ENCODE results near the gene LTBP2. TPM values are rescaled to one million over a fixed set of nuclear protein-coding genes. Genes with fewer than 3 reads are reported as not detected.

LTBP2 gene
- total and polyA plus RNA-seq, 2 of the 13 experiments (the other 11 are each of a cell fraction or from before 2014, with no cell fraction given): 0.20 to 0.41 TPM

DNA sequence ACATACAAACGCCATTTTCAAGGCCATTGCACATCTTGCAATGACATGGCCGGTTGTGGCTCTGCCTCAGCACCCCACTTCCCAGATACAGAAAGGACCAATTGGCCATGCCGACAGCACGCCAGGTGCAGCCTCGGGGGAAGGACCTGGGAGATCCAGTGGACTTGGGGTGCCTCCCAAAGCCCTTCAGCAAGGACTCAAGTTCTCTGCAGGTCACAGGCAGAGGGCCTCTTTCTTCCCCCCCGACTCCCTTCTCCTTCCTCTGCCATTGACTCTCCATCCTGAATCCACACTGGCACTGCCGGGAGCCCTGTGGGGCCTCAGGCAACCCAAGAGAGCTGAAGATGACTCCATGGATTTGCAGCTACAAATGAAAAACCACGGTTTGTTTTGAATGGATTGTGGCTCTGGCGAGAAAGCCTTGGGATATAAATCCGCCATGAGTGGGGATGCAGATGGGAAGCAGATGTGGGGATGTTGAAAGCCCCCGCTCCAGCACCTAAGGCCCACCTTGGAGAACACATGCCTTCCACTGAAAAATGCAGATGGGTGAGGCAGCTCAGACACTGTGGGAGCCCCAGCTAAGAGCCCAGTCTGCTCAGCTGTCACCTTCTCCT lies 35.1 kb upstream of the LTBP2 start:
- 45% methylated on average over 9 of the region's 11 CpGs for WGBS (ENCODE audit: low lambda C conversion rate)
- no peaks in the 10 kb centered on the region for H3K4me1 ChIP-seq (ENCODE audit: insufficient read depth, low read length)
- TF ChIP-seq CENPX (CRISPR knock-in tag; IDR thresholded peaks at IDR 0.05) (no peak), ZNF670 (CRISPR knock-in tag; IDR thresholded peaks at IDR 0.05; ENCODE audit: borderline replicate concordance) (no peak), ZFP1 (CRISPR knock-in tag; IDR thresholded peaks at IDR 0.05) (no peak), GFI1 (CRISPR knock-in tag; IDR thresholded peaks at IDR 0.05; ENCODE audit: borderline replicate concordance) (no peak), ZFP36 (IDR thresholded peaks at IDR 0.05; ENCODE audit: borderline replicate concordance, low read depth, low read length, partially characterized antibody) (no peak), NCOA2 (CRISPR knock-in tag; IDR thresholded peaks at IDR 0.05) (no peak), GLI4 (CRISPR knock-in tag; IDR thresholded peaks at IDR 0.05; ENCODE audit: borderline replicate concordance) (no peak), HMG20A (CRISPR knock-in tag; IDR thresholded peaks at IDR 0.05; ENCODE audit: borderline replicate concordance) (no peak), CHCHD3 (CRISPR knock-in tag; IDR thresholded peaks at IDR 0.05) (no peak), MAFF (IDR thresholded peaks at IDR 0.05; ENCODE audit: low read depth, low read length) (no peak), ZNF12 (CRISPR knock-in tag; IDR thresholded peaks at IDR 0.05) (no peak)
- TF ChIP-seq, protein P1, sequence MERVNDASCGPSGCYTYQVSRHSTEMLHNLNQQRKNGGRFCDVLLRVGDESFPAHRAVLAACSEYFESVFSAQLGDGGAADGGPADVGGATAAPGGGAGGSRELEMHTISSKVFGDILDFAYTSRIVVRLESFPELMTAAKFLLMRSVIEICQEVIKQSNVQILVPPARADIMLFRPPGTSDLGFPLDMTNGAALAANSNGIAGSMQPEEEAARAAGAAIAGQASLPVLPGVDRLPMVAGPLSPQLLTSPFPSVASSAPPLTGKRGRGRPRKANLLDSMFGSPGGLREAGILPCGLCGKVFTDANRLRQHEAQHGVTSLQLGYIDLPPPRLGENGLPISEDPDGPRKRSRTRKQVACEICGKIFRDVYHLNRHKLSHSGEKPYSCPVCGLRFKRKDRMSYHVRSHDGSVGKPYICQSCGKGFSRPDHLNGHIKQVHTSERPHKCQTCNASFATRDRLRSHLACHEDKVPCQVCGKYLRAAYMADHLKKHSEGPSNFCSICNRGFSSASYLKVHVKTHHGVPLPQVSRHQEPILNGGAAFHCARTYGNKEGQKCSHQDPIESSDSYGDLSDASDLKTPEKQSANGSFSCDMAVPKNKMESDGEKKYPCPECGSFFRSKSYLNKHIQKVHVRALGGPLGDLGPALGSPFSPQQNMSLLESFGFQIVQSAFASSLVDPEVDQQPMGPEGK (CRISPR knock-in tag; IDR thresholded peaks at IDR 0.05): no peak
- TF ChIP-seq, protein P2, sequence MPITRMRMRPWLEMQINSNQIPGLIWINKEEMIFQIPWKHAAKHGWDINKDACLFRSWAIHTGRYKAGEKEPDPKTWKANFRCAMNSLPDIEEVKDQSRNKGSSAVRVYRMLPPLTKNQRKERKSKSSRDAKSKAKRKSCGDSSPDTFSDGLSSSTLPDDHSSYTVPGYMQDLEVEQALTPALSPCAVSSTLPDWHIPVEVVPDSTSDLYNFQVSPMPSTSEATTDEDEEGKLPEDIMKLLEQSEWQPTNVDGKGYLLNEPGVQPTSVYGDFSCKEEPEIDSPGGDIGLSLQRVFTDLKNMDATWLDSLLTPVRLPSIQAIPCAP (CRISPR knock-in tag; IDR thresholded peaks at IDR 0.05; ENCODE audit: low read depth): no peak
- H3K4me2 ChIP-seq (ENCODE audit: low read depth, low read length): no peak overlapping the region
- no peaks in the 10 kb centered on the region; a peak in 2 of 5 replicates for H3K27me3 ChIP-seq (ENCODE audit: control insufficient read depth in 1 of 2, insufficient read depth in 2 of 2, low read length in 2 of 2)
- intact Hi-C loops (cut with micrococcal nuclease; ENCODE audit: unreplicated experiment) (no loop called here), in situ Hi-C loops (cut with HindIII; ENCODE audit: extremely low pct_ligation_motif_present, low pct_unique_long_range_greater_than_20kb) (no loop called here)
- no peak overlapping the region for H3K27ac ChIP-seq (ENCODE audit: extremely low read length, insufficient read depth, low read length)
- POLR2A ChIA-PET: no interaction called here
- ATAC-seq (no peak; the same call in 2 of the 3 replicates), DNase-seq (ENCODE audit: low spot score) (no peak), FAIRE-seq (no peak)
- no peaks in the 10 kb centered on the region for H3K9me3 ChIP-seq (ENCODE audit: low read length)
- no peak overlapping the region for H2AFZ ChIP-seq (ENCODE audit: low read length)
- H3K9ac ChIP-seq (ENCODE audit: insufficient read depth, low read depth, low read length): no peak overlapping the region
- no peaks in the 10 kb centered on the region for H4K20me1 ChIP-seq (ENCODE audit: insufficient read depth, low read length)
- no peaks in the 10 kb centered on the region for H3K36me3 ChIP-seq (replicated peaks in 1 of 2; ENCODE audit: control insufficient read depth in 1 of 2, insufficient read depth in 2 of 2, low read length in 2 of 2)
- CTCF ChIA-PET (ENCODE audit: low intra/inter-chr PET ratio, low total read pairs): no interaction called here
- no peaks in the 10 kb centered on the region for H3K79me2 ChIP-seq (ENCODE audit: insufficient read depth, low read length)
- BruUV-seq (replicated peaks): no TSS peak
- H3K4me3 ChIP-seq (replicated peaks in 1 of 3; ENCODE audit: insufficient read depth in 1 of 3, low read depth in 2 of 3, low read length in 3 of 3): no peak overlapping the region

All from HepG2 (cell line).